ENCODE measurements around the gene CCSAP.
"Not testable (repeated sequence)": the region's sequence is repeated elsewhere in the genome, so short reads cannot be mapped to it uniquely, and the experiment has no call there.

CCSAP gene

GRCh38 chr1:229364207-229365065, 21.6 kb upstream of the CCSAP start:
- no peak for DNase-seq

DNA sequence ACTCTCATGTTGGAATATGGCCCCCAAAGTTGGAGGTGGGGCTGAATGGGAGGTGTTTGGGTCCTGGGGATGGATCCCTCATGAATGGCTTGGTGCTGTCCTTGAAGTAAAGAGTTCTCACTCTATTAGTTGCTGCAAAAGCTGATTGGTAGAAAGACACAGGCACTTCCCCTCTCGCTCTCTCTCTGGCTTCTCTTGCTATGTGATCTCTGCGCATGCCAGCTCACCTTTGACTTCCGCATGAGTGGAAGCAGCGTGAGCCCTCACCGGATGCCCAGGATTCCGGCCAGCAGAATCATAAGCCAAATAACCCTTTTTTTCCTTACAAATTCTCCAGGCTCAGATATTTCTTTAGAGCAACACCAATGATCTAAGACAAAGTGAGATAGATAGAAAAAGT, 20.9 kb upstream of the CCSAP start:
- DNase-seq, result no peak

GRCh38 chr1:229360420-229360819, 17.6 kb upstream of the CCSAP start:
- DNase-seq, result no peak

- no peak for DNase-seq
These were observed 12.8 kb upstream of the CCSAP start for GRCh38 chr1:229355661-229356060.

DNA sequence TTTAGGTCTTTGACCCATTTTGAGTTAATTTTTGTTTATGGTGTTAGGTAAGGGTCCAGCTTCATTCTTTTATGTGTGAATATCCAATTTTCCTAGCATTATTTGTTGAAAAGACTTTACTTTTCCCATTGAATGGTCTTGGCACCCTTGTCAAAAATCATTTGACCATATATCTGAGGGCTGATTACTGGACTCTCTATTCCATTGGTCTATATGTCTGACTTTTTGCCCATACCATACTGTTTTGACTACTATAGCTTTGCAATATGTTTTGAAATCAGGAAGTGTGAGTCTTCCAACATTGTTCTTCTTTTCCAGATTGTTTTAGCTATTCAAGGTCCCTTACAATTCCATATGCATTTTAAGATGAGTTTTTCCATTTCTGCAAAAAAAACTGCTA, 11.4 kb upstream of the CCSAP start:
- DNase-seq, result no peak

DNA sequence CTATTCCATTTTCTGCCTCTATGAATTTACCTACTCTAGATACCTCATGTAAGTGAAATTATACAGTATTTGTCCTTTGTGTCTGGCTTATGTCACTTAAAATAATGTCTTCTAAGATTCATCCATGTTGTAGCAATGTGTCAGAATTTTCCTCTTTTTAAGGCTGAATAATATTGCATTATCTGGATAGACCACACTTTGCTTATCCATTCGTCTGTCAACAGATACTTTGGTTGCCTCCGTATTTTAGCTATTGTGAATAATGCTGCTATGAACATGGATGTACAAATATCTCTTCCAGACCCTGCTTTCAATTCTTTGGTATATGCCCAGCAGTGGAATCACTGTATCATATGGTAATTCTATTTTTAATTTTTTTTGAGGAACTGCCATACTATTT, 10.1 kb upstream of the CCSAP start:
- DNase-seq, result no peak

- no peak for DNase-seq
These were observed 6.9 kb upstream of the CCSAP start for GRCh38 chr1:229349463-229350385.

- DNase-seq, result no peak
These were observed 4.7 kb upstream of the CCSAP start for GRCh38 chr1:229347528-229347927.

GRCh38 chr1:229344937-229345684, 2.3 kb upstream of the CCSAP start:
- no peak for DNase-seq

DNA sequence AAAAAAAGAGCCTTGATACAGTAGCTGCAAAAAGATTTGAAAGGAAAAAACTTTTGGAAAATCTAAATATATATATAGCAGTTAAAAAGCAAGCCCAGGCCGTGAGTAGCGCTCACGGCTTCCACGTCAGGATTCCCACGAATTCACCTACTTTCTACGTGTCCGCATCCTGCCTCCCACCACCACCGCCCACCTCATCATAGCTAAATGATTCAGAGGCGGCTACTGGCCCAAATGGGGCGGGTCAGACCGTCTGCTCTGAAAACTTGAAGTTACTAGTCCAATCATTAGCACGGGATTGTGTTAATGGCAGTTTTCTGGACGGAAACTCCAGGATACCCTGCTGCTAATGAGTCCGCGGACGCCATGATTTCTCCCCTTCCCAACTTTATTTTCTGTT, 1.3 kb upstream of the CCSAP start:
- DNase-seq, result no peak

DNA sequence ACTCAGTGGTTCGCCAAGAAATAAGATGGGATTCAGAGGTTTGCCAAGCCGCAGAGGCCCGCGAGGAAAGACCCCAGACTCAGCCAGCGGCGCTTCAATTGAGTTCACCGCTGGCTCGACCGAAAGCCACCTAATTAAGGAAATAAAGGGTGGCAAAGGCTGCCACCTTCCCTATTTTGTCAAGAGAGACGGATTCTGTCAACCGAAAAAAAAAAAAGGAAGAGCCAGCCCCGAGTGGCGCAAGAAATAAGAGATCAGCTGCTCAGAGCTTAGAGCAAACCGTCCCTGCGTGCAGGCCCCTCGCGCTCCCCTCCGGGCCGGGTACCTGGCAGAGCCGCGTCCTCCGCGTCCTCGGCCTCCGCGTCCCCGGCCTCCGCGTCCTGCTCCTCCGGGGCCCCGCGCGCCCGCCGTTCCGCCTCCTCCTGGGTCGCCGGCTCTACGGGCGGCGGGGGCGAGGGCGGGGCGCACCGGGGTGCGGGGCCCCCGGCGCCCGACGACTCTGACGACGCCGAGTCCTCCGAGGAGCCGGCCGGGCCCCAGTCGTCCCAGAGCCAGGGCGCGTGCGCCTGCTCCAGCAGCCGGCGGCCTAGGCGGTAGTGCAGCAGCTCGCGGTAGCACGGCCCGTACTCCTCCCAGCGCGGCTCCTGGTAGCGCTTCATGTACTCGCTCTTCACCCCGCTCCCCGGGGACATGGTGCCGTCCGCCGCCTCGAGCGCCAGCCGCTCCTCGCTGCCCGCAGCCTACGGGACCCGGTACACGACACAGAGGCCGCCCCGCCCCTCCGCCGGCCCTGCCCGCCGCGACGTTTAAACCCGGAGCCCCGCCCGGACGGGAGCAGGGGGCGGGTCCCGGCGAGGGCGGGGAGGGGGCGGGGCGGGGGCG, 832 bp downstream of the CCSAP start:
- peak; percentile 55 for DNase-seq

DNA sequence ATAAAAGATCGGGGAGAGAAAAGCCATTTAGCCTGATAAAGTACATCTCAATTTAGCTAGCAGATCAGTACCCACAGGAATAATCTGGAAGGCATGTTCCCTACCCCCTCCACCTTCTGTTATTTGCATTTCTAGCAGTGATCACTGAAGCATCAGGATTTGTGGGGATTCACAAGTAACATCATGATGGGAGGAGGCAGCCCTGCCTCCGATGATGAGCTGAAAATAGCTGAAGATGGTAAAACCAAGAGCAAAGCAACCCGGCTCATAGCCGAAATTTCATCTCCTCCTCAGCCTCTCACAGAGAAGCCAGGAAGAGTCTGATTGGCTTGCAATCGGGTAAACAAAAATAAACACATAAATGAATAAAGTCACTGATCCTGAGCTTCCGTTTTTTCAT, 2.4 kb downstream of the CCSAP start:
- DNase-seq, result peak; percentile 23

GRCh38 chr1:229339520-229339919, 3.3 kb downstream of the CCSAP start:
- DNase-seq, result no peak

DNA sequence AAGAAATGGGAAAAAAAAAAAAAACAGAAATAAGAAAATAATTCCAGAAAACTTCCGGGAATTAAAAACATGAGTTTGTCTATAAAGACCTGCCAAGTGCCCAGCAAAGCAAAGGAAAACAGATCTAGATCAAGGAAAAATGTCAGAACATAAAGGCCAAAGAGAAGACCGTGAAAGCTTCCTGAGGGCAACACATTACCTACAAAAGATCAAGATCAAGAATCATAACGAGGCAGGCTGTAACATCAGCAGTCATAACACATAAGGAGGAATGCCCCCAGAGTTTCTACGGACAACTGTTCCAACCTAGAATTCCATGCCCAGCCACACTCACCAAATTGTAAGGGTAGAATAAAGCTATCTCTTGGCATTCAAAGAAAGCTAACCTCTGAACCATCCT, 3.8 kb downstream of the CCSAP start:
- DNase-seq, result no peak

DNA sequence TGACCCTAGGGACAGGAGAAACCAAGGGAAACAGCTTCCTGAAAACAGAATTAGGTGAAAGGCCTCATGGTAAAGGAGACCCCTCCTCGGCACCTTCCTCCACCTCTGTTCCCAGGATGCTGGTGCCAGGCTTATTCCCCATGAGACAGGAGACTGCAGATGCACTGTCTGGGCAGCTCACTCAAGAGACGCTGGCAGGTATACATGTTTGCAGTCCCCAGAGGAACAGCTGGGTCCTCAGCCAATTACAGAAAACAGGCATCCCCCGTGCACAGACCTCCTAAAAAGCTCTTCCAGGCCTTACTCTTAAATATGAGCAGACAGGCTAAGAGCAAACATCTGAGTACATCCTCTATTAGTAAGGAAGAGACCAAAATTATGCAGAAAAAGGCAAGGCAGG, 6.5 kb downstream of the CCSAP start:
- no peak for DNase-seq

DNA sequence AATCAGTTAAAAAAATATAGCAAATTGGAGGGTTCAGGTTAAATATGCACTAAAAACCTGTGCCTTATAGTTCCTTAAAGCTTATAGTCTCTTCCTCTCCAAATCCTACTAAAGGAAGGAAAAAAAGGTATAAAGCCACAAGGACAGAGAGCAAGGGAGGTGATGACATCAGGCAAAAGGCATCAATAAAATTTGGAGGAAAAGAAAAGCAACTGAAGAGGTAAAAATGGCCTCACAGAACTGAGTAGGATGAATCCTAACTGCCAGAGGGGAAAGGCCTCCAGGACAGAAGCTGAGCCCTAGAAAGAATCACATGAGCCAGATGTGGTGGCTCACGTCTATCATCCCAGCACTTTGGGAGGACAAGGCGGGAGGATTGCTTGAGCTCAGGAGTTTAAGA, 8.1 kb downstream of the CCSAP start:
- DNase-seq, result no peak

GRCh38 chr1:229334269-229334668, 8.6 kb downstream of the CCSAP start:
- no peak for DNase-seq

- DNase-seq, result no peak
These were observed 14.1 kb downstream of the CCSAP start for GRCh38 chr1:229328598-229329362.

- not testable (repeated sequence) for DNase-seq
These were observed 15.1 kb downstream of the CCSAP start for GRCh38 chr1:229327765-229328164.

DNA sequence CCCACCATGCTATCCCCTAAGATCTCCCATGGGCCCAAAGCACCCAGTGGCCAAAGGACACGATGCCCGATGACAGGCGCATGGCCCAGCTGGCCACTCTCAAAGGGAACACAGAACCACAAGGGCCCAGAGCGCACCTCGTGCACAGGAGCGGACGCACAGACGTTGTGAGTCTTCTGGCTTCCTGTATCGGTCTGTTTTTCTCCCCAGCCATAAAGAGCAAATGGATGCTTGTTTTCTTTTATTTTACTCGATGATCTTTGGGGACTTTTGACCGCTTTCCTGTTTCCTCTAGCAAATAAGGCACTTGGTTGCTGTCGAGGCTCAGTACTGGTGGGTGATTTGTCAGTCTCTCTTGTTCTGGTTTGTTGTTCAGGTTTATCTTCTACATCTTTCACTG, 16.2 kb downstream of the CCSAP start:
- no peak for DNase-seq

- DNase-seq, result no peak
These were observed 16.9 kb downstream of the CCSAP start for GRCh38 chr1:229325853-229326487.
